A172 (cell line): ENCODE results near the gene ABCG2. TPM values are rescaled to one million over a fixed set of nuclear protein-coding genes. Genes with fewer than 3 reads are reported as not detected.

Experiments used
- DNase-seq: peaks from one replicate; pipeline ENCODE4 v3.0.0-alpha.2; 2015; ENCODE audit warnings: low spot score
- total RNA-seq: library from RNA; depleted of rRNA; stranded (reverse); fragments of >200 nt; shearing (Covaris generic); gene quantifications from 2 replicates; pipeline ENCODE4 v1.2.3, GENCODE V29; 2014; rRNA removed

ABCG2 gene
- total RNA-seq, 1 experiment from 2014 or later: 2.1 TPM

GRCh38 chr4:88064410-88064809, 94.0 kb downstream of the ABCG2 start:
- no peak for DNase-seq

- no peak for DNase-seq
Measured at GRCh38 chr4:88063634-88064296, 94.7 kb downstream of the ABCG2 start.

DNA sequence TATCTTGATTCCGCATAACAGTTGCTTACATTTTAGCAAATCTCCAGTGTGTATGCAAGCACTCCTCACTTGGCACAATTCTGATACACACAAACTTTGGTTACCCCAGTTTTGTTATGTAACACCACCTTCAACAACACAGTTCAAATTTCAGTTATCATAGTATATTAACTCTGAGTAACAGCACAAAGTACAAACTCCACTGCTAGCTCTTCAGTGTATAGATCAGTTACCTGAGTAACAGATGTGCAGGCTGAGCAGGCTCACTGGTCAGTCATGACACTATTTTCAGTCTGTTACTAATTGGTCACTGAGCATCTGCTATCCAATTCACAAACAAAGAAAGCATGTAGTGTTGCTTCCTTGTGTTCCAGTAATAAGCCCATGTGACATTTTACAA, 95.6 kb downstream of the ABCG2 start:
- DNase-seq: no peak

DNA sequence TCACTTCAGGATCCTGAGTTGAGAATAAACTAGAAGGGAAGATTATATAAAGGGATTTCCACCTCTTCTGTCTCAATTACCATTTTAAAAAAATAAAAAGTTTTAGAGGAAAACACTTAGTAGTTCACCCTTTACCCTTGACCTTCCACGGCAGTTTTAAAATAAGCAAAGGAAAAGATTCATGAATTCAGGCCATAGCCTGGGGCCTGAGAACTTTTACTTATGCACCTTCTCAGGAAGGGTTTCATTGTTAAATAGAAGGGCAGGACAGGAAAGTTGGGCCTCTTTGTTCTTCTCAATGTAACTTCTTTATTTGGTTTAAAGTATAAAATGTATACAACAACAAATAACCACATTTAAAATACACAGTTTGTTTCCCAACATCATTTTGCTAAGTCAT, 96.1 kb downstream of the ABCG2 start:
- DNase-seq: no peak

DNA sequence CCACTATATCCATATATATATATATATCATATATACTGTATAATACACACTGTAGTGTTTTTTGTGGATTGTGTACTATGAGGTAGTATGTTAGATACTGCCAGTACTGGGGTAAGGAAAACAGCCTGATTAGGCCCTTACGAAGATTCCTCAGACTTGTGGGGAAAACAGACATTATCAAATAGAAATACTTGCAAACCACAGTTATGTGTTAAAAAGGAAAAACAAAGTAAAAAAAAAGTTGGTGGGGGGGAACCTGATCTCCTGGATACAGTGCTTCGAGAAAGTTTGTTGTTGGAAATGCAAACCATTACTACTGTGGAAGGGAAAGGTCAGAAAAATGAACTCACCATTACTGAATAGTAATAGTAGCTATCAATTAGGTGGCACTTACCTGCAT, 98.0 kb downstream of the ABCG2 start:
- DNase-seq: no peak

DNA sequence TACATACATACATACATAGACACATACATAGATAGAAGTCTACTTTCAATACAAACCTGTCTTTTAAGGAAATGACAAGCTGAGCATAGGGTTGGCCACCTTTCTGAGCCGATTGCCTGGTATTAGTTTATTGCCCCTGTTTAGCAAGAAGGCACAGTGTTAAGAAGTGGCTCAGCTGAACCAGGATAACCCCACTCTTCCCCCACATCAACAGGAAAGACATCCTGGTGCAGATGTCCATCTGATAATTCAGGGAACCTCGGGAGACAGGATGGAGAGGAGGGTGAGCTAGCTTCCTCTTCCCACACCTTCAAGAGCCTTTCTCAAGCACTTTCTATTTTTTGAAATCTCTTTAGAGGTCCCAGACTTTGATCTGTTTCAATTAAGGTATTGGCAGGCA, 98.7 kb downstream of the ABCG2 start:
- DNase-seq: no peak

- DNase-seq: no peak
Measured at GRCh38 chr4:88058295-88058694, 100.1 kb downstream of the ABCG2 start.

DNA sequence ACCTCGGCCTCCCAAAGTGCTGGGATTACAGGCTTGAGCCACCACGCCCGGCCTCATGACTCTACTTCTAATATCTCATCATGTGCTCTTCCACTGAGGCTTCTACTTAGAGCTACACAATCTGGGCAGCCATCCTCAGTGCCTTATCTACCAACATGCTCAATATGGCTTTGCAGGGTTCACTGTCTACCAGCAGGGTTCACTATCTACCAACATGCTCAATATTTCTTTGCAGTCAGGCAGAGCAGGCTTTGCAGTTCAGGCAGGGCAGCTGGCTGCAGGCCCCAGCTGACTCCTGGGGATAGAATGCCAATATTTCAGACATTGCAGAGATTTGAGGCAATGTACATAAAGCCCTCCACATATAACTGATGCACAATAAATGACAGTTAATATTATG, 103.5 kb downstream of the ABCG2 start:
- DNase-seq: peak; percentile 59

GRCh38 chr4:88054229-88054628, 104.2 kb downstream of the ABCG2 start:
- DNase-seq: no peak

- DNase-seq: no peak
Measured at GRCh38 chr4:88045021-88045420, 113.4 kb downstream of the ABCG2 start.

GRCh38 chr4:88043586-88044340, 114.7 kb downstream of the ABCG2 start:
- DNase-seq: no peak

DNA sequence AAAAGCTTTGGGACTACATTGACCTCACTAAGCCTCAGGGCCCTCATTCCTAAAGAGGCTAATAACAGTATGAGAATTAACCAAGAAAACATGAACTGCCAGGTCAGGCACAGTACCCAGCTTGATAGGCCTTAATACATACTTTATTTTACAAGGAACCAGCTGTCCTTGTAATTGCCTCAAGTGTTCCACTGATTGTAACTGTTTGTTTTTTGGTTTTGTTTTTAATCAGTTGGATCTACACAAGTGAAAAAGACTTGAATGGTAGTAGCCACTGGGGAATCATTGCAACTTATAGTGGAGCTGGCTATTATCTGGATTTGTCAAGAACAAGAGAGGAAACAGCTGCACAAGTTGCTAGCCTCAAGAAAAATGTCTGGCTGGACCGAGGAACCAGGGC, 115.4 kb downstream of the ABCG2 start:
- no peak for DNase-seq

DNA sequence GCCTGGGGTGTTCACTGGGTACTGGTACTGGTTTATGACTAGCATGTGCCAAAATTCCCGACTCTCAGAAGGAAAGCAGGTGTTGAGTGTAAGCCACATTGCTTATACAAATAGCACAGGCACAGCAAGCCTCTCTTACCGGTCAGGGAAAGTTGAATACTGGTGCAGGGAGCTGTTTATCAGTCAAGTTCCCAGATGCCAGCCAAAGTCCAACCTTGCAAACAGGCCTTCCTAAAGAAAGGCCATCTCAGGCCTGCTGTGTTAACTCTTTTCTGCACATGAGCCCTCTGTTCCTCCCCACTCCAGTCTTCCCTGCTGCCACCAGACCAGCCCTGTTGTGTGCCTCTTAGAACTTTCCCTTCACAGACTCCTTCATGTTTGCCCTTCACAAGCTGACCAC, 116.8 kb downstream of the ABCG2 start:
- no peak for DNase-seq

DNA sequence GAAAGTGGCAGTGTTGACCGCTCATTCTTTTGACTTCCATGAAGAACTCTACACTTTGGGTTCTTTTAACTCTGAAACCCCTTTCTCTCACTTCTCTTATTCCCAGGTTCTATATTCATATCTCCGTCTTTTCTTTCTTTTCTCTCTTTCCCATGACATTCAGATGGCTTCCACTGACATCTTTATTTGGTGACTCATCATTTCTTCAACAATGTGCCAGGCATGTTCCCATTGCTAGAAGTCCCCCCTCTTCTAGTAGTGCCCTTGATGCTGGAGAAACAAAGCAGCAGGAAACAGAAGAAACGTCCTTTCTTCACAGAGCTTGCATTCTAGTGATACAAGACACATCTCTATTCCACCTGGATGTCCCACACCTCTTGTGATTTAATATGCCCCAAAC, 117.7 kb downstream of the ABCG2 start:
- peak; percentile 13 for DNase-seq

Other genes starting within 250 kb of the ABCG2 start
- gene SPP1, start 182.9 kb downstream of the ABCG2 start, total RNA-seq: 75.5 and 130 TPM in 2 replicates
- gene PKD2, start 151.0 kb downstream of the ABCG2 start, total RNA-seq: 28.3 and 42.4 TPM in 2 replicates
- gene PPM1K, start 125.9 kb upstream of the ABCG2 start, total RNA-seq: 7.9 and 9.5 TPM in 2 replicates
- gene HERC6, start 220.2 kb upstream of the ABCG2 start, total RNA-seq: 5.0 and 6.2 TPM in 2 replicates